Left ventricle myocardium inferior (tissue), 1 donor: Measurements from ENCODE around the gene NR1D1. TPM values are rescaled to one million over a fixed set of nuclear protein-coding genes. Genes with fewer than 3 reads are reported as not detected.
A peak's percentile ranks its signal among the peaks of the same experiment; 100 is the strongest.

Source experiments
- DNase-seq: peaks from one replicate; pipeline ENCODE4 v3.0.0-alpha.2; 2020
- H3K27ac ChIP-seq: fragments of 200-600 bp; replicated peaks from 2 replicates; pipeline ENCODE4 v1.8.0; 2021
- H3K27me3 ChIP-seq: fragments of 200-600 bp; 2 replicates; pipeline ENCODE4 v1.8.0; 2021; ENCODE audit warnings: low read depth
- H3K36me3 ChIP-seq: fragments of 200-600 bp; 2 replicates; pipeline ENCODE4 v1.8.0; 2021
- H3K4me1 ChIP-seq: fragments of 200-600 bp; 2 replicates; pipeline ENCODE4 v1.8.0; 2021
- H3K4me3 ChIP-seq: fragments of 200-600 bp; 2 replicates; pipeline ENCODE4 v1.8.0; 2021; ENCODE audit warnings: mild to moderate bottlenecking, moderate library complexity
- H3K9me3 ChIP-seq: fragments of 200-600 bp; replicated peaks from 2 replicates; pipeline ENCODE4 v1.8.0; 2021
- intact Hi-C: fragments of 100-400 bp; cut with micrococcal nuclease; formaldehyde crosslinking; loops from one replicate; pipeline ENCODE4 v1.11.0; 2022
- total RNA-seq: library from RNA; stranded (reverse); fragmentation: NEBNext Ultra II Directional; extraction: Animal tissue kit (Norgen Biotek cat#: 25700); gene quantifications from one replicate; pipeline ENCODE4 v1.2.1, GENCODE V29; 2021
- TF ChIP-seq, protein P1 (sequence below): fragments of 200-600 bp; IDR thresholded peaks from 2 replicates; pipeline ENCODE4 v1.8.0; 2021; ENCODE audit warnings: antibody characterized with exemption, mild to moderate bottlenecking, borderline replicate concordance
- donor health status: DM: no; HTN: yes; CAD: no; lungs with severe emphysema.

Gene NR1D1
- total RNA-seq, 1 donor from 2014 or later, result 19.1 TPM

DNA sequence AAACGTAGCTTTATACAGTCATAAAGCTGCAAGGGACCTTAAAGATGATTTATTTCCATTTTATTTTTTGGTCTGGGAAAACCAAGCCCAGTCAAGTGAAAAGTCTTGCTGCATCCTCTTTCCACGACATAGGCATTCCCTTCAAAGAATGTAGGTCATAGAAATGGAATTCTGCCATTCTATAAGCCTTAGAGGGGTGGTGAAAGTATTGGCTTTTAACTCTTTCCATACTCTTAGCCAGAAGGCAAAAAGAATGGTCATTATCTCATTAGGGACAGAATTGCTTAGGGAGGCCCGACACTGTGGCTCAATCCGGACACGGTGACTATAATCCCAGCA lies 13.5 kb upstream of the NR1D1 start:
- DNase-seq, result no peak
- Histone ChIP-seq H3K27ac (peak overlapping the region; percentile 100), H3K27me3 (no peaks in the 10 kb centered on the region)

DNA sequence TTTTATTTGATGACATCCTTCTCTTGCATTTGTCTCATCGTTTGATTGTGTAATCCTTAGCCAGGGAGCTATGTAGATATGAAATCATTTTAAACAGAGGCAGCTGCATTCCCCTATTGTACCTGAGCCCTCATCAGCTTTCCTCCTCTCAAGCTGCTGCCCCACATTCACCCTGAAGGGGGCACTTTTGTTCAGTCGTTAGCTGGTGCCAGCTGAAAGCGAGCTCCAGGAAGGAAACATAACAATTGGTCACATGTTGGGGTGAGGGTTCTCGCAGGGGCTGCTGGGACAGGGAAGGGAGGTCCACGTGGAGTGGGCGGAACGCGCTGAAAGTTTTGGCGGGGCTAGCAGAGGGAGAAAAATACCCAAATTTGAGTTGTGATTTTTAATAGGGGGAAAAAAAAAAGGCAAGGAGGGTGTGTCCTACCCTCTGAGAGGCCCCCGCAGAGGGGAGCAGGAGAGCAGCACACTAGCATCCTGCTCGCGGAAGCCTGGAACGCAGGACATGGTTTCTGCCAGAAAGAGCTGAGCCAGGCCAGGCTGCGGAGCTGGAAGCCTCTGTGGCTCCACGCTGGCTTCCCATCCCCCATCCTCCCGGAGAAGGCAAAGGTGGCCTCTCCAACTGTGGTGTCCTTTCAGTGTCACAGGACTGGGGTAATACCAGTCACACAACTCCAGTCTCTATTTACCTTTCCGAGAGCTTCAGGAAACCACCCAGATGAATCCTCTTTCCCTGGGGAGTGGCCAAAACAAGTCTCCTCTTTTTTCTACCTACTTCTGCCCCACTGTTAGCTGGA lies 12.9 kb upstream of the NR1D1 start:
- no peaks in the 10 kb centered on the region for H3K36me3 ChIP-seq
- H3K27me3 ChIP-seq, result no peaks in the 10 kb centered on the region
- peak; percentile 91 for DNase-seq
- H3K9me3 ChIP-seq, result no peaks in the 10 kb centered on the region
- H3K4me1 ChIP-seq, result peaks cover 58% of the 10 kb centered on the region
- H3K27ac ChIP-seq, result peak overlapping the region; percentile 100
- peak overlapping the region; percentile 66 for H3K4me3 ChIP-seq
- intact Hi-C loops, result no loop called here
- TF ChIP-seq, protein P1, sequence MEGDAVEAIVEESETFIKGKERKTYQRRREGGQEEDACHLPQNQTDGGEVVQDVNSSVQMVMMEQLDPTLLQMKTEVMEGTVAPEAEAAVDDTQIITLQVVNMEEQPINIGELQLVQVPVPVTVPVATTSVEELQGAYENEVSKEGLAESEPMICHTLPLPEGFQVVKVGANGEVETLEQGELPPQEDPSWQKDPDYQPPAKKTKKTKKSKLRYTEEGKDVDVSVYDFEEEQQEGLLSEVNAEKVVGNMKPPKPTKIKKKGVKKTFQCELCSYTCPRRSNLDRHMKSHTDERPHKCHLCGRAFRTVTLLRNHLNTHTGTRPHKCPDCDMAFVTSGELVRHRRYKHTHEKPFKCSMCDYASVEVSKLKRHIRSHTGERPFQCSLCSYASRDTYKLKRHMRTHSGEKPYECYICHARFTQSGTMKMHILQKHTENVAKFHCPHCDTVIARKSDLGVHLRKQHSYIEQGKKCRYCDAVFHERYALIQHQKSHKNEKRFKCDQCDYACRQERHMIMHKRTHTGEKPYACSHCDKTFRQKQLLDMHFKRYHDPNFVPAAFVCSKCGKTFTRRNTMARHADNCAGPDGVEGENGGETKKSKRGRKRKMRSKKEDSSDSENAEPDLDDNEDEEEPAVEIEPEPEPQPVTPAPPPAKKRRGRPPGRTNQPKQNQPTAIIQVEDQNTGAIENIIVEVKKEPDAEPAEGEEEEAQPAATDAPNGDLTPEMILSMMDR, result peak; percentile 90

More for the DNA sequence above, 13.5 kb upstream of the NR1D1 start:
- intact Hi-C loops, result no loop called here
- Histone ChIP-seq H3K36me3 (no peaks in the 10 kb centered on the region), H3K4me3 (peak overlapping the region; percentile 66), H3K9me3 (no peaks in the 10 kb centered on the region), H3K4me1 (peaks cover 52% of the 10 kb centered on the region)
- TF ChIP-seq, protein P1, result no peak

DNA sequence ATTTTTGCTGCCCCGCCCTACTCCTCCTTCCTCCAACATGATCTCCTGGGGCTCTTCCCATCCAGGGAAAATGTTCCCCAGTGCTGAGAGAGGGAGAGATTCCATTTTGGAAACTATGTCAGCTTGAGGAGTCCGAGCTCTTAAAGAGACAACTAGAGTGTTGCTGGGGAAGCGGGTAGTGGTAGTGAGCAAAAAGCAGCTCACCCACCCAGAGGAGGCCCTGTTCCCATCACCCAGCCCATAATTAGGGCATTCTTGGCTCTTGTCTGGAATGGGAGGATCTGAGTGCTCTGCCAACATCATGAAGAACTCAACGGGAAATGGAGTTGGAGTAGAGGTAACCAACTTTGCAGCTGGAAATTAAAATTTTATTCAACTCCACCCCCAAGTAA lies 12.3 kb upstream of the NR1D1 start:
- Histone ChIP-seq H3K36me3 (no peaks in the 10 kb centered on the region), H3K27me3 (no peaks in the 10 kb centered on the region), H3K27ac (peak overlapping the region; percentile 100), H3K9me3 (no peaks in the 10 kb centered on the region), H3K4me1 (peaks cover 64% of the 10 kb centered on the region), H3K4me3 (peak overlapping the region; percentile 66)
- no peak for DNase-seq
- TF ChIP-seq, protein P1, result no peak
- intact Hi-C loops, result no loop called here

DNA sequence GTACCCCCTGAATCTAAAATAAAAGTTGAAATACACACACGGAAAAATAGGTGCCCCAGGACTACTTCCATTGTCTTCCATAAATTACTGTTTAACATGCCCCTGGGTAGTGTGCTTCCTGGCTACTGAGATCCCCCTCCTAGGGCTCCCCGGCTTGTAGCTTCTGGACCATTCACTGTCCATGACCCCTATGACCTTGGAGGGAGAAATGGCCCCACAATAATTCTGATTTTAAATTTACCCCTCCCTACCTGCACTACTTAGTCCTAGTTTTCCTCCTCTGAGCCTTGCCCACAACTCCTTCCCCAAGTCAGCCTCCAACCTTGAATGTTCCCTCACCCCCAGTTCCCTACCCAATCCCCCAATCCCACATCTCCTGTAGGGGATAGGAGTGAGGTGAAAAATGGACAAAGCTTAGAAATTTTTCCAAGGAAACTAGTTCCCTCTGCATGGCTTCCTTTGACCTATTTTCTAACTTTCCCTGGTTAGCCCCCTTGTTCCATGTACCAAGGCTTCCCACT lies 11.9 kb upstream of the NR1D1 start:
- intact Hi-C loops, result no loop called here
- H3K27ac ChIP-seq, result peak overlapping the region; percentile 100
- no peaks in the 10 kb centered on the region for H3K36me3 ChIP-seq
- no peaks in the 10 kb centered on the region for H3K9me3 ChIP-seq
- TF ChIP-seq, protein P1, result no peak
- H3K4me3 ChIP-seq, result peak overlapping the region; percentile 66
- H3K27me3 ChIP-seq, result no peaks in the 10 kb centered on the region
- DNase-seq, result no peak
- H3K4me1 ChIP-seq, result peaks cover 69% of the 10 kb centered on the region

DNA sequence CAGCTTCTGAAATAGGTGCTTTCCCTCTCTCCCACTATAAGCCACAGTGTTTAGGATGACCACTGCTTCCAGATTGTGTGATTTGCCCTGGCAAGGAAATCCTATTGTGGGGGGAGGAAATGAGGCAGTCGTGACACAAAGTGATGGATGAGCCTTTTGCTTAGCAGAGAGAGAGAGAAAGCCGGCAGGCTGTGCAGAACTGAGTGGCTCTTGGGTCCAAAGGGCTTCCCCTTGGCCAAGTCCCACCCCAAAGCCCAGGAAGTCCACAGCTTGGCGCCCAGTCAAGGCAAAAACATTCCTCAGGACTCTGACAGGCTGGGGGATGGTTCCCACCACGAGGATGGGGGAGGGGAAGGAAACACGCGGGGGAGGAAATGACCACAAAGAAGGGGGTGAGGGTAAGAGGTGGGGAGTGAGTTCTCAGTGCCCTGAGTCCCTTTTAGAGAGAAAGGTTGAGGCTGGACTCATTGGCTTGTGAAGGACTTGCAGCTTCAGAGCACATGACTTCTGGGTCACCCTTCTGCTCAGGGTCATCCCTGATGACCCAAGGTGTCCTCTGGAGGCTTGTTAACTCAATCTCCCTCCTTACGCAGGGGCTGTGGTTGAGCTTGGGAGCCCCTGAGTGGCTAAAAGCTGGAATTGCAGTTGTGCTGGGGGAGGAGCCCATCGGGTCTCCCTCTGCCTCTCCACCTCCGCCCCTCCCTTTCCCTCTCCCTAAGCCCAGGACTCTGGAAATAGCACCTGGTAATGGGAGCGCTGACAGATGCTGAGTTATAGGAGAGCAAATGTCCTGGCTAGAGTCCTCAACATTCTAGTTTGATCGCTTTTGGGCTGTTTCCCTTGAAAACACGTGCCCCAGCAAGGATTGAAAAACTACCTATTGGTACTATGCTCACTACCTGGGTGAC lies 11.1 kb upstream of the NR1D1 start:
- peak overlapping the region; percentile 66 for H3K4me3 ChIP-seq

More for the DNA sequence above, 11.1 kb upstream of the NR1D1 start:
- Histone ChIP-seq H3K9me3 (no peaks in the 10 kb centered on the region), H3K36me3 (no peaks in the 10 kb centered on the region), H3K27me3 (no peaks in the 10 kb centered on the region), H3K27ac (peak overlapping the region; percentile 100), H3K4me1 (peaks cover 76% of the 10 kb centered on the region)
- intact Hi-C loops, result no loop called here
- peak; percentile 91 for DNase-seq
- TF ChIP-seq, protein P1, result peak; percentile 93
